ENCODE measurements around the gene THSD7B.

The THSD7B gene

DNA sequence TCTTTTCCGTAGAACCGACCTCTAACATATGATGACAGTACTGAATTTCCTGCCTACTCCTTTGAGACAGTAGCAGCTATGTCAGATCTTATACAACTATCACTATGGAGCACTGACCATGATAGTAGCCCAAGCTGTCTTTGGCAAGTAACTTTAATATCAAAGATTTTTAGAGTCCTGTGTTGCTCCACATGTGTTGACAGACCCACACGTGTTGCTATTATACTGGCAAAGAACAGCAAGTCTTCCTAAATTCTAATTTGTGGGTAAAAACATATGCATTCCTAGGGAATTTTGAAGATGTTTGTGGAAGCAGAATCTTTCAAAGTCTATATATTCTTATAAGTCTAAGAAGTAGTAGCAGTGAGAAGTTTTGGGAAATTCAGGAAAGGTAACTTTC is 953.4 kb downstream of the THSD7B start:
- Mint-ChIP-seq H3K27me3 (ENCODE audit: low read depth, poor library complexity) (no peaks in the 10 kb centered on the region), H3K4me3 (no peak overlapping the region), H3K9me3 (peaks cover 20% of the 10 kb centered on the region), H3K4me1 (no peaks in the 10 kb centered on the region), H3K27ac (no peak overlapping the region), H3K36me3 (ENCODE audit: low read depth) (no peaks in the 10 kb centered on the region)
- TF ChIP-seq CTCF (IDR thresholded peaks at IDR 0.05) = no peak
- no peak for DNase-seq

- Mint-ChIP-seq H3K4me3 (no peak overlapping the region), H3K27ac (no peak overlapping the region), H3K27me3 (ENCODE audit: low read depth, poor library complexity) (no peaks in the 10 kb centered on the region), H3K4me1 (no peaks in the 10 kb centered on the region), H3K36me3 (ENCODE audit: low read depth) (no peaks in the 10 kb centered on the region), H3K9me3 (peaks cover 20% of the 10 kb centered on the region)
- TF ChIP-seq CTCF (IDR thresholded peaks at IDR 0.05) = no peak
- no peak for DNase-seq
These were observed 956.4 kb downstream of the THSD7B start for GRCh38 chr2:137721733-137722132.

- no peak for TF ChIP-seq CTCF (IDR thresholded peaks at IDR 0.05)
- Mint-ChIP-seq H3K4me3 (no peak overlapping the region), H3K27ac (no peak overlapping the region)
These were observed 959.6 kb downstream of the THSD7B start for GRCh38 chr2:137724912-137725311.

More at GRCh38 chr2:137724912-137725311, 959.6 kb downstream of the THSD7B start:
- DNase-seq = no peak
- H3K9me3 Mint-ChIP-seq = peaks cover 20% of the 10 kb centered on the region
- H3K36me3 Mint-ChIP-seq (ENCODE audit: low read depth) = no peaks in the 10 kb centered on the region
- no peaks in the 10 kb centered on the region for H3K4me1 Mint-ChIP-seq
- no peaks in the 10 kb centered on the region for H3K27me3 Mint-ChIP-seq (ENCODE audit: low read depth, poor library complexity)

Measured in nephron progenitor cell (in vitro differentiated cells).